HFF-Myc (cell line): ENCODE measurements around the gene ADARB2.

ENCODE experiments used
- DNase-seq: peaks from one replicate; pipeline ENCODE4 v3.0.0-alpha.2; 2011; ENCODE audit warnings: low read depth; ENCODE audit errors: extremely low read depth
- H3K4me3 ChIP-seq: replicated peaks from 2 replicates; pipeline ENCODE4 v1.5.1; 2011; ENCODE audit warnings: low read depth, mild to moderate bottlenecking, control low read depth, low read length
- CTCF ChIP-seq: IDR thresholded peaks from 2 replicates; pipeline ENCODE4 v1.5.1; 2012; ENCODE audit warnings: mild to moderate bottlenecking, low read depth, low read length, control low read depth; ENCODE audit errors: missing control alignments

The ADARB2 gene

GRCh38 chr10:1194161-1194560, 543.2 kb downstream of the ADARB2 start:
- no peak for DNase-seq
- TF ChIP-seq CTCF, result no peak
- H3K4me3 ChIP-seq, result no peak overlapping the region

GRCh38 chr10:1193561-1193960, 543.8 kb downstream of the ADARB2 start:
- no peak for DNase-seq
- no peak overlapping the region for H3K4me3 ChIP-seq
- no peak for TF ChIP-seq CTCF

- no peak for DNase-seq
- no peak for TF ChIP-seq CTCF
- H3K4me3 ChIP-seq, result no peak overlapping the region
Measured at GRCh38 chr10:1191752-1192151, 545.6 kb downstream of the ADARB2 start.

- no peak for TF ChIP-seq CTCF
- DNase-seq, result no peak
Measured at GRCh38 chr10:1190791-1191490, 546.4 kb downstream of the ADARB2 start.

GRCh38 chr10:1190052-1190395, 547.3 kb downstream of the ADARB2 start:
- no peak overlapping the region for H3K4me3 ChIP-seq
- no peak for DNase-seq
- TF ChIP-seq CTCF, result no peak

More at GRCh38 chr10:1190791-1191490, 546.4 kb downstream of the ADARB2 start:
- no peak overlapping the region for H3K4me3 ChIP-seq

- H3K4me3 ChIP-seq, result no peak overlapping the region
- DNase-seq, result no peak
- no peak for TF ChIP-seq CTCF
Measured at GRCh38 chr10:1189166-1190051, 547.9 kb downstream of the ADARB2 start.
